Posterior vena cava (tissue), 2 donors: Measurements from ENCODE around the gene CGB8. TPM values are rescaled to one million over a fixed set of nuclear protein-coding genes. Genes with fewer than 3 reads are reported as not detected.

ENCODE experiments used
- DNase-seq: peaks from one replicate; pipeline ENCODE4 v3.0.0-alpha.2; 2020; ENCODE audit warnings: low spot score
- intact Hi-C, 2 donors: fragments of 100-400 bp; cut with DNase I; formaldehyde crosslinking; loops; one replicate each; pipeline versions ENCODE4 v1.14.1 to v1.14.2; 2022 to 2023
- microRNA-seq, 2 donors: library from miRNA; unstranded; fragments of <30 nt; microRNA quantifications; one replicate each; pipeline ENCODE4 v1.2.0, GENCODE V29; 2020 to 2021; ENCODE audit warnings: borderline microRNAs expressed in 2 of 2
- total RNA-seq, 2 donors: library from RNA; stranded (reverse); fragmentation: NEBNext Ultra II Directional; extraction: Animal tissue kit (Norgen Biotek cat#: 25700); gene quantifications; one replicate each; pipeline ENCODE4 v1.2.1, GENCODE V29; 2021
- donor health status: DM: yes; HTN: yes; CAD: no.
- donor health status: DM: yes; HTN: yes; CAD: no.

CGB8 gene
- total RNA-seq, 2 donors from 2014 or later = not detected

- intact Hi-C loops = no loop called here
- DNase-seq = no peak
Observed at GRCh38 chr19:49016067-49016839, 32.7 kb downstream of the CGB8 start.

GRCh38 chr19:49014870-49015255, 34.0 kb downstream of the CGB8 start:
- DNase-seq = no peak
- intact Hi-C loops = no loop called here

- no peak for DNase-seq
- intact Hi-C loops = no loop called here
Observed at GRCh38 chr19:49014123-49014869, 34.6 kb downstream of the CGB8 start.

- intact Hi-C loops = no loop called here
- DNase-seq = no peak
Observed at GRCh38 chr19:49011194-49011593, 37.7 kb downstream of the CGB8 start.

- intact Hi-C loops = no loop called here
- no peak for DNase-seq
Observed at GRCh38 chr19:49010453-49010852, 38.5 kb downstream of the CGB8 start.

GRCh38 chr19:49009828-49010227, 39.1 kb downstream of the CGB8 start:
- intact Hi-C loops = no loop called here
- no peak for DNase-seq

GRCh38 chr19:49006905-49007304, 42.0 kb downstream of the CGB8 start:
- DNase-seq = no peak
- intact Hi-C loops = no loop called here

- intact Hi-C loops = no loop called here
- DNase-seq = no peak
Observed at GRCh38 chr19:49004964-49005614, 43.8 kb downstream of the CGB8 start.

- intact Hi-C loops = no loop called here
- no peak for DNase-seq
Observed at GRCh38 chr19:49004133-49004532, 44.8 kb downstream of the CGB8 start.

- DNase-seq = no peak
- intact Hi-C loops = no loop called here
Observed at GRCh38 chr19:48999481-49000325, 49.2 kb downstream of the CGB8 start.

GRCh38 chr19:48997972-48998371, 50.9 kb downstream of the CGB8 start:
- no peak for DNase-seq
- intact Hi-C loops = no loop called here

Small RNA genes within 50 kb of the gene (microRNA-seq; reads per million reads assigned to microRNA genes)
- gene MIR6798 = 0 to 0.26 reads per million in 2 donors

Other genes with a start within 250 kb of the CGB8 start
- gene BCAT2, start 238.1 kb downstream of the CGB8 start, total RNA-seq = 10 to 100 TPM; 21.7 to 24.9 TPM
- 1 to 10 TPM; 5.6 to 6.6 TPM for gene HSD17B14, start 212.6 kb downstream of the CGB8 start, total RNA-seq
- 10 to 100 TPM; 91.0 to 91.2 TPM for gene PLEKHA4, start 180.5 kb downstream of the CGB8 start, total RNA-seq
- gene PPP1R15A, start 176.7 kb downstream of the CGB8 start, total RNA-seq = 100 to 1,000 TPM in 1 of 2 donors, 10 to 100 TPM in 1; 72.8 to 172 TPM
- gene TULP2, start 150.4 kb downstream of the CGB8 start, total RNA-seq = 1 to 10 TPM in 1 of 2 donors, under 1 TPM in 1; 0.86 to 1.9 TPM
- 100 to 1,000 TPM; 219 to 282 TPM for gene NUCB1, start 148.8 kb downstream of the CGB8 start, total RNA-seq
- not detected for gene DHDH, start 115.4 kb downstream of the CGB8 start, total RNA-seq
- gene BAX, start 94.2 kb downstream of the CGB8 start, total RNA-seq = 10 to 100 TPM; 44.6 to 53.4 TPM
- 1,000 to 10,000 TPM; 2,854 to 3,275 TPM for gene FTL, start 83.8 kb downstream of the CGB8 start, total RNA-seq
- gene GYS1, start 55.8 kb downstream of the CGB8 start, total RNA-seq = 10 to 100 TPM; 28.0 to 39.5 TPM
- 10 to 100 TPM; 34.7 to 43.1 TPM for gene RUVBL2, start 55.2 kb downstream of the CGB8 start, total RNA-seq
- gene LHB, start 32.0 kb downstream of the CGB8 start, total RNA-seq = not detected
- not detected for gene CGB3, start 24.8 kb downstream of the CGB8 start, total RNA-seq
- gene CGB2, start 17.2 kb downstream of the CGB8 start, total RNA-seq = not detected
- not detected for gene CGB1, start 12.2 kb downstream of the CGB8 start, total RNA-seq
- not detected for gene CGB5, start 5.3 kb downstream of the CGB8 start, total RNA-seq
- not detected for gene CGB7, start 8.6 kb upstream of the CGB8 start, total RNA-seq
- gene NTF4, start 15.7 kb upstream of the CGB8 start, total RNA-seq = not detected
- not detected for gene KCNA7, start 23.6 kb upstream of the CGB8 start, total RNA-seq
- 100 to 1,000 TPM; 114 to 124 TPM for gene SNRNP70, start 36.3 kb upstream of the CGB8 start, total RNA-seq
- 1 to 10 TPM; 9.0 to 9.3 TPM for gene LIN7B, start 65.3 kb upstream of the CGB8 start, total RNA-seq
- under 1 TPM in 1 of 2 donors, not detected in 1; 0.81 TPM for gene C19orf73, start 70.0 kb upstream of the CGB8 start, total RNA-seq
- 1 to 10 TPM; 3.6 to 4.9 TPM for gene PPFIA3, start 70.4 kb upstream of the CGB8 start, total RNA-seq
- 1 to 10 TPM; 1.1 to 2.4 TPM for gene HRC, start 106.3 kb upstream of the CGB8 start, total RNA-seq
- 10 to 100 TPM; 20.5 to 36.0 TPM for gene TRPM4, start 108.7 kb upstream of the CGB8 start, total RNA-seq